WTC11 (cell line): ENCODE data around the gene KSR1. TPM values are rescaled to one million over a fixed set of nuclear protein-coding genes. Genes with fewer than 3 reads are reported as not detected.

Experiments used
- ATAC-seq: fragments of 200-7000 bp; cut with Tn5 transposase; 2 replicates; pipeline ENCODE4 v1.10.0; 2021; ENCODE audit warnings: mild to moderate bottlenecking, moderate library complexity
- CTCF ChIA-PET: fragments of 300-600 bp; sonication (Branson Sonifier 250); formaldehyde crosslinking; loops from one replicate; lab custom pipeline; 2021; ENCODE audit warnings: antibody characterized with exemption; lab: Charles Lee
- POLR2A ChIA-PET: fragments of 350-600 bp; sonication (Branson Sonifier 250); formaldehyde crosslinking; loops from one replicate; lab custom pipeline; 2021; ENCODE audit warnings: antibody characterized with exemption; lab: Charles Lee
- DNase-seq: peaks from one replicate; pipeline ENCODE4 v3.0.0; 2021; ENCODE audit warnings: low spot score
- H3K27ac Mint-ChIP-seq: 2 replicates; pipeline ENCODE4 v1.8.0; 2021; ENCODE audit warnings: mixed read lengths
- H3K27me3 Mint-ChIP-seq: 2 replicates; pipeline ENCODE4 v1.8.0; 2021; ENCODE audit warnings: low read depth, mild to moderate bottlenecking, moderate library complexity, mixed read lengths
- H3K36me3 Mint-ChIP-seq: 2 replicates; pipeline ENCODE4 v1.8.0; 2021; ENCODE audit warnings: mixed read lengths
- H3K4me1 Mint-ChIP-seq: 2 replicates; pipeline ENCODE4 v1.8.0; 2022; ENCODE audit warnings: mixed read lengths
- H3K4me3 Mint-ChIP-seq: 2 replicates; pipeline ENCODE4 v1.8.0; 2021; ENCODE audit warnings: mild to moderate bottlenecking, moderate library complexity, mixed read lengths
- H3K9me3 Mint-ChIP-seq: 2 replicates; pipeline ENCODE4 v1.8.0; 2021; ENCODE audit warnings: mixed read lengths
- CREB1 ChIP-seq: sonication (generic); formaldehyde crosslinking; IDR thresholded peaks from 2 replicates; pipeline ENCODE4 v1.8.0; 2023; ENCODE audit warnings: mild to moderate bottlenecking, missing genetic modification reagents
- FOXP1 ChIP-seq: sonication (generic); formaldehyde crosslinking; IDR thresholded peaks from 2 replicates; pipeline ENCODE4 v1.8.0; 2022; ENCODE audit warnings: missing genetic modification reagents, mild to moderate bottlenecking, moderate library complexity, borderline replicate concordance
- GTF2I ChIP-seq: fragments of 250-450 bp; sonication (Bioruptor Pico); conservative IDR thresholded peaks from 2 replicates; pipeline ENCODE4 v1.4.0; 2021; ENCODE audit warnings: mild to moderate bottlenecking
- IRF2 ChIP-seq: sonication (generic); formaldehyde crosslinking; IDR thresholded peaks from 2 replicates; pipeline ENCODE4 v1.8.0; 2022; ENCODE audit warnings: low read depth, missing genetic modification reagents, borderline replicate concordance
- JUN ChIP-seq: sonication (generic); formaldehyde crosslinking; IDR thresholded peaks from 2 replicates; pipeline ENCODE4 v1.8.0; 2023; ENCODE audit warnings: mild to moderate bottlenecking, missing genetic modification reagents
- MXD4 ChIP-seq: fragments of 250-450 bp; sonication (Bioruptor Pico); IDR thresholded peaks from 2 replicates; pipeline ENCODE4 v1.8.0; 2021; ENCODE audit warnings: mild to moderate bottlenecking, moderate library complexity, borderline replicate concordance
- NFATC4 ChIP-seq: fragments of 250-450 bp; sonication (Bioruptor Pico); IDR thresholded peaks from 2 replicates; pipeline ENCODE4 v1.9.0; 2021; ENCODE audit warnings: mild to moderate bottlenecking
- OVOL2 ChIP-seq: fragments of 250-450 bp; sonication (Bioruptor Pico); IDR thresholded peaks from 2 replicates; pipeline ENCODE4 v1.9.0; 2021; ENCODE audit warnings: mild to moderate bottlenecking, borderline replicate concordance
- PRRX2 ChIP-seq: fragments of 250-450 bp; sonication (Bioruptor Pico); IDR thresholded peaks from 2 replicates; pipeline ENCODE4 v1.8.0; 2021; ENCODE audit warnings: mild to moderate bottlenecking
- SMAD3 ChIP-seq: sonication (generic); formaldehyde crosslinking; IDR thresholded peaks from 2 replicates; pipeline ENCODE4 v1.8.0; 2022; ENCODE audit warnings: missing genetic modification reagents, mild to moderate bottlenecking, borderline replicate concordance
- TEAD1 ChIP-seq: sonication (generic); formaldehyde crosslinking; IDR thresholded peaks from 2 replicates; pipeline ENCODE4 v1.8.0; 2022; ENCODE audit warnings: mild to moderate bottlenecking, missing genetic modification reagents
- ZNF317 ChIP-seq: sonication (generic); formaldehyde crosslinking; IDR thresholded peaks from 2 replicates; pipeline ENCODE4 v1.8.1; 2023; ENCODE audit warnings: low read depth, mild to moderate bottlenecking, moderate library complexity, missing genetic modification reagents, borderline replicate concordance
- total RNA-seq: library from RNA; stranded (reverse); gene quantifications from 3 replicates; pipeline ENCODE4 v1.2.3, GENCODE V29; 2021
- TF ChIP-seq, protein P1 (sequence below): sonication (generic); formaldehyde crosslinking; IDR thresholded peaks from 2 replicates; pipeline ENCODE4 v1.8.0; 2022; ENCODE audit warnings: mild to moderate bottlenecking, missing genetic modification reagents
- TF ChIP-seq, protein P2 (sequence below): sonication (generic); formaldehyde crosslinking; IDR thresholded peaks from 2 replicates; pipeline ENCODE4 v1.8.0; 2022; ENCODE audit warnings: mild to moderate bottlenecking, missing genetic modification reagents
- TF ChIP-seq, protein P3 (sequence below): sonication (generic); formaldehyde crosslinking; IDR thresholded peaks from 2 replicates; pipeline ENCODE4 v1.8.1; 2023; ENCODE audit warnings: mild to moderate bottlenecking, missing genetic modification reagents, moderate library complexity
- TF ChIP-seq, protein P4 (sequence below): sonication (generic); formaldehyde crosslinking; IDR thresholded peaks from 2 replicates; pipeline ENCODE4 v1.8.1; 2023; ENCODE audit warnings: mild to moderate bottlenecking, missing genetic modification reagents
- TF ChIP-seq, protein P5 (sequence below): fragments of 250-450 bp; sonication (Bioruptor Pico); IDR thresholded peaks from 2 replicates; pipeline ENCODE4 v1.9.0; 2021; ENCODE audit warnings: mild to moderate bottlenecking, borderline replicate concordance
- TF ChIP-seq, protein P6 (sequence below): sonication (generic); formaldehyde crosslinking; IDR thresholded peaks from 2 replicates; pipeline ENCODE4 v1.8.0; 2023; ENCODE audit warnings: missing genetic modification reagents, mild to moderate bottlenecking, borderline replicate concordance

KSR1 gene
- total RNA-seq, 1 experiment from 2014 or later: 45.5 TPM

DNA sequence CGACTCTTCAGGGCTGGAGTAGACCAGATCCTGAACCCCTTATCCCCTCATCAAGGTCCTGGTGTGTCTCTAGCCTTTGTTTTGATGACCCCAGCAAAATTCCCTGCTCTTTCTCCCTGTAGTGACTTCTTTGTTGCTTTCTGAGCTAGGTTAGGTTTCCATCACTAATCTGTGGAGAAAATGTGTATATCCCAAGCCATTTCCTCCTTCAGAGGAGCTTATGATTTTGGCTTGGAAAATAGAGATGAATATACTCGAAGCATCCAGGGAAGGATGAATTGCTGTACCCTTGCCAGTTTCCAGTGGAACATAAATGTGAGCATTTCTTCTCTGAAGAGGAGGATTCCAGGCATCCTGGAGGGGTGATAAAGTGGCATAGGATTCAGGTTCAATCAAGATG is 55.8 kb downstream of the KSR1 start:
- peaks cover 76% of the 10 kb centered on the region for H3K4me1 Mint-ChIP-seq
- H3K4me3 Mint-ChIP-seq: no peak overlapping the region
- ChIA-PET POLR2A (interaction anchor here (0.5 kb wide), 1 partner anchor 102 kb away, joined by 4 read pairs; no protein-coding TSS in a partner anchor), CTCF (interaction anchor here (0.6 to 3.3 kb wide), 7 partner anchors 11 to 91 kb away, joined by 3 to 14 read pairs (median 4); partner anchors contain the start of gene KSR1)
- no peak overlapping the region; the same call in none of the 2 replicates for H3K27ac Mint-ChIP-seq
- H3K36me3 Mint-ChIP-seq: no peaks in the 10 kb centered on the region
- no peak for ATAC-seq
- TF ChIP-seq, protein P1, sequence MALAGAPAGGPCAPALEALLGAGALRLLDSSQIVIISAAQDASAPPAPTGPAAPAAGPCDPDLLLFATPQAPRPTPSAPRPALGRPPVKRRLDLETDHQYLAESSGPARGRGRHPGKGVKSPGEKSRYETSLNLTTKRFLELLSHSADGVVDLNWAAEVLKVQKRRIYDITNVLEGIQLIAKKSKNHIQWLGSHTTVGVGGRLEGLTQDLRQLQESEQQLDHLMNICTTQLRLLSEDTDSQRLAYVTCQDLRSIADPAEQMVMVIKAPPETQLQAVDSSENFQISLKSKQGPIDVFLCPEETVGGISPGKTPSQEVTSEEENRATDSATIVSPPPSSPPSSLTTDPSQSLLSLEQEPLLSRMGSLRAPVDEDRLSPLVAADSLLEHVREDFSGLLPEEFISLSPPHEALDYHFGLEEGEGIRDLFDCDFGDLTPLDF (CRISPR knock-in tag): no peak
- TF ChIP-seq, protein P2, sequence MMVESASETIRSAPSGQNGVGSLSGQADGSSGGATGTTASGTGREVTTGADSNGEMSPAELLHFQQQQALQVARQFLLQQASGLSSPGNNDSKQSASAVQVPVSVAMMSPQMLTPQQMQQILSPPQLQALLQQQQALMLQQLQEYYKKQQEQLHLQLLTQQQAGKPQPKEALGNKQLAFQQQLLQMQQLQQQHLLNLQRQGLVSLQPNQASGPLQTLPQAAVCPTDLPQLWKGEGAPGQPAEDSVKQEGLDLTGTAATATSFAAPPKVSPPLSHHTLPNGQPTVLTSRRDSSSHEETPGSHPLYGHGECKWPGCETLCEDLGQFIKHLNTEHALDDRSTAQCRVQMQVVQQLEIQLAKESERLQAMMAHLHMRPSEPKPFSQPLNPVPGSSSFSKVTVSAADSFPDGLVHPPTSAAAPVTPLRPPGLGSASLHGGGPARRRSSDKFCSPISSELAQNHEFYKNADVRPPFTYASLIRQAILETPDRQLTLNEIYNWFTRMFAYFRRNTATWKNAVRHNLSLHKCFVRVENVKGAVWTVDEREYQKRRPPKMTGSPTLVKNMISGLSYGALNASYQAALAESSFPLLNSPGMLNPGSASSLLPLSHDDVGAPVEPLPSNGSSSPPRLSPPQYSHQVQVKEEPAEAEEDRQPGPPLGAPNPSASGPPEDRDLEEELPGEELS (CRISPR knock-in tag): no peak
- TF ChIP-seq, protein P3, sequence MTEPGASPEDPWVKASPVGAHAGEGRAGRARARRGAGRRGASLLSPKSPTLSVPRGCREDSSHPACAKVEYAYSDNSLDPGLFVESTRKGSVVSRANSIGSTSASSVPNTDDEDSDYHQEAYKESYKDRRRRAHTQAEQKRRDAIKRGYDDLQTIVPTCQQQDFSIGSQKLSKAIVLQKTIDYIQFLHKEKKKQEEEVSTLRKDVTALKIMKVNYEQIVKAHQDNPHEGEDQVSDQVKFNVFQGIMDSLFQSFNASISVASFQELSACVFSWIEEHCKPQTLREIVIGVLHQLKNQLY (CRISPR knock-in tag): no peak
- no peak for TF ChIP-seq JUN (CRISPR knock-in tag)
- no peak for TF ChIP-seq NFATC4 (CRISPR knock-in tag)
- TF ChIP-seq, protein P4, sequence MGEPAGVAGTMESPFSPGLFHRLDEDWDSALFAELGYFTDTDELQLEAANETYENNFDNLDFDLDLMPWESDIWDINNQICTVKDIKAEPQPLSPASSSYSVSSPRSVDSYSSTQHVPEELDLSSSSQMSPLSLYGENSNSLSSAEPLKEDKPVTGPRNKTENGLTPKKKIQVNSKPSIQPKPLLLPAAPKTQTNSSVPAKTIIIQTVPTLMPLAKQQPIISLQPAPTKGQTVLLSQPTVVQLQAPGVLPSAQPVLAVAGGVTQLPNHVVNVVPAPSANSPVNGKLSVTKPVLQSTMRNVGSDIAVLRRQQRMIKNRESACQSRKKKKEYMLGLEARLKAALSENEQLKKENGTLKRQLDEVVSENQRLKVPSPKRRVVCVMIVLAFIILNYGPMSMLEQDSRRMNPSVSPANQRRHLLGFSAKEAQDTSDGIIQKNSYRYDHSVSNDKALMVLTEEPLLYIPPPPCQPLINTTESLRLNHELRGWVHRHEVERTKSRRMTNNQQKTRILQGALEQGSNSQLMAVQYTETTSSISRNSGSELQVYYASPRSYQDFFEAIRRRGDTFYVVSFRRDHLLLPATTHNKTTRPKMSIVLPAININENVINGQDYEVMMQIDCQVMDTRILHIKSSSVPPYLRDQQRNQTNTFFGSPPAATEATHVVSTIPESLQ (CRISPR knock-in tag): no peak
- no peak for TF ChIP-seq OVOL2 (CRISPR knock-in tag)
- TF ChIP-seq PRRX2 (CRISPR knock-in tag): no peak
- TF ChIP-seq SMAD3 (CRISPR knock-in tag): no peak
- TF ChIP-seq MXD4: no peak
- TF ChIP-seq CREB1 (CRISPR knock-in tag): no peak
- no peak for TF ChIP-seq GTF2I (CRISPR knock-in tag)
- no peak for TF ChIP-seq TEAD1
- TF ChIP-seq, protein P5, sequence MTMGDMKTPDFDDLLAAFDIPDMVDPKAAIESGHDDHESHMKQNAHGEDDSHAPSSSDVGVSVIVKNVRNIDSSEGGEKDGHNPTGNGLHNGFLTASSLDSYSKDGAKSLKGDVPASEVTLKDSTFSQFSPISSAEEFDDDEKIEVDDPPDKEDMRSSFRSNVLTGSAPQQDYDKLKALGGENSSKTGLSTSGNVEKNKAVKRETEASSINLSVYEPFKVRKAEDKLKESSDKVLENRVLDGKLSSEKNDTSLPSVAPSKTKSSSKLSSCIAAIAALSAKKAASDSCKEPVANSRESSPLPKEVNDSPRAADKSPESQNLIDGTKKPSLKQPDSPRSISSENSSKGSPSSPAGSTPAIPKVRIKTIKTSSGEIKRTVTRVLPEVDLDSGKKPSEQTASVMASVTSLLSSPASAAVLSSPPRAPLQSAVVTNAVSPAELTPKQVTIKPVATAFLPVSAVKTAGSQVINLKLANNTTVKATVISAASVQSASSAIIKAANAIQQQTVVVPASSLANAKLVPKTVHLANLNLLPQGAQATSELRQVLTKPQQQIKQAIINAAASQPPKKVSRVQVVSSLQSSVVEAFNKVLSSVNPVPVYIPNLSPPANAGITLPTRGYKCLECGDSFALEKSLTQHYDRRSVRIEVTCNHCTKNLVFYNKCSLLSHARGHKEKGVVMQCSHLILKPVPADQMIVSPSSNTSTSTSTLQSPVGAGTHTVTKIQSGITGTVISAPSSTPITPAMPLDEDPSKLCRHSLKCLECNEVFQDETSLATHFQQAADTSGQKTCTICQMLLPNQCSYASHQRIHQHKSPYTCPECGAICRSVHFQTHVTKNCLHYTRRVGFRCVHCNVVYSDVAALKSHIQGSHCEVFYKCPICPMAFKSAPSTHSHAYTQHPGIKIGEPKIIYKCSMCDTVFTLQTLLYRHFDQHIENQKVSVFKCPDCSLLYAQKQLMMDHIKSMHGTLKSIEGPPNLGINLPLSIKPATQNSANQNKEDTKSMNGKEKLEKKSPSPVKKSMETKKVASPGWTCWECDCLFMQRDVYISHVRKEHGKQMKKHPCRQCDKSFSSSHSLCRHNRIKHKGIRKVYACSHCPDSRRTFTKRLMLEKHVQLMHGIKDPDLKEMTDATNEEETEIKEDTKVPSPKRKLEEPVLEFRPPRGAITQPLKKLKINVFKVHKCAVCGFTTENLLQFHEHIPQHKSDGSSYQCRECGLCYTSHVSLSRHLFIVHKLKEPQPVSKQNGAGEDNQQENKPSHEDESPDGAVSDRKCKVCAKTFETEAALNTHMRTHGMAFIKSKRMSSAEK (CRISPR knock-in tag): no peak
- TF ChIP-seq FOXP1 (CRISPR knock-in tag): no peak
- TF ChIP-seq ZNF317 (CRISPR knock-in tag): no peak
- no peak for TF ChIP-seq IRF2 (CRISPR knock-in tag)
- TF ChIP-seq, protein P6, sequence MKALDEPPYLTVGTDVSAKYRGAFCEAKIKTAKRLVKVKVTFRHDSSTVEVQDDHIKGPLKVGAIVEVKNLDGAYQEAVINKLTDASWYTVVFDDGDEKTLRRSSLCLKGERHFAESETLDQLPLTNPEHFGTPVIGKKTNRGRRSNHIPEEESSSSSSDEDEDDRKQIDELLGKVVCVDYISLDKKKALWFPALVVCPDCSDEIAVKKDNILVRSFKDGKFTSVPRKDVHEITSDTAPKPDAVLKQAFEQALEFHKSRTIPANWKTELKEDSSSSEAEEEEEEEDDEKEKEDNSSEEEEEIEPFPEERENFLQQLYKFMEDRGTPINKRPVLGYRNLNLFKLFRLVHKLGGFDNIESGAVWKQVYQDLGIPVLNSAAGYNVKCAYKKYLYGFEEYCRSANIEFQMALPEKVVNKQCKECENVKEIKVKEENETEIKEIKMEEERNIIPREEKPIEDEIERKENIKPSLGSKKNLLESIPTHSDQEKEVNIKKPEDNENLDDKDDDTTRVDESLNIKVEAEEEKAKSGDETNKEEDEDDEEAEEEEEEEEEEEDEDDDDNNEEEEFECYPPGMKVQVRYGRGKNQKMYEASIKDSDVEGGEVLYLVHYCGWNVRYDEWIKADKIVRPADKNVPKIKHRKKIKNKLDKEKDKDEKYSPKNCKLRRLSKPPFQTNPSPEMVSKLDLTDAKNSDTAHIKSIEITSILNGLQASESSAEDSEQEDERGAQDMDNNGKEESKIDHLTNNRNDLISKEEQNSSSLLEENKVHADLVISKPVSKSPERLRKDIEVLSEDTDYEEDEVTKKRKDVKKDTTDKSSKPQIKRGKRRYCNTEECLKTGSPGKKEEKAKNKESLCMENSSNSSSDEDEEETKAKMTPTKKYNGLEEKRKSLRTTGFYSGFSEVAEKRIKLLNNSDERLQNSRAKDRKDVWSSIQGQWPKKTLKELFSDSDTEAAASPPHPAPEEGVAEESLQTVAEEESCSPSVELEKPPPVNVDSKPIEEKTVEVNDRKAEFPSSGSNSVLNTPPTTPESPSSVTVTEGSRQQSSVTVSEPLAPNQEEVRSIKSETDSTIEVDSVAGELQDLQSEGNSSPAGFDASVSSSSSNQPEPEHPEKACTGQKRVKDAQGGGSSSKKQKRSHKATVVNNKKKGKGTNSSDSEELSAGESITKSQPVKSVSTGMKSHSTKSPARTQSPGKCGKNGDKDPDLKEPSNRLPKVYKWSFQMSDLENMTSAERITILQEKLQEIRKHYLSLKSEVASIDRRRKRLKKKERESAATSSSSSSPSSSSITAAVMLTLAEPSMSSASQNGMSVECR (CRISPR knock-in tag): no peak
- no peak for DNase-seq
- no peaks in the 10 kb centered on the region for H3K9me3 Mint-ChIP-seq
- no peaks in the 10 kb centered on the region for H3K27me3 Mint-ChIP-seq
